Astrocyte (in vitro differentiated cells and primary cell): ENCODE results near the gene TUFM. TPM values are rescaled to one million over a fixed set of nuclear protein-coding genes. Genes with fewer than 3 reads are reported as not detected.

ENCODE experiments used
- DNase-seq: peaks from one replicate; pipeline ENCODE4 v3.0.0-alpha.2; 2010; ENCODE audit warnings: low read depth
- FAIRE-seq: peaks from 2 replicates; lab custom pipeline; 2011; peaks lifted over from hg19 to GRCh38; lab: Jason Lieb, UNC
- H2AFZ ChIP-seq: 2 replicates; pipeline ENCODE4 v1.6.0; 2012; ENCODE audit warnings: low read depth, low read length, inconsistent platforms
- H3K27ac ChIP-seq: 2 replicates; pipeline ENCODE4 v1.5.1; 2011; ENCODE audit warnings: low read depth, low read length, inconsistent platforms
- H3K27me3 ChIP-seq: 2 replicates; pipeline ENCODE4 v1.6.0; 2011; ENCODE audit warnings: low read length, inconsistent platforms; ENCODE audit not compliant: insufficient read depth
- H3K36me3 ChIP-seq: 2 replicates; pipeline ENCODE4 v1.5.1; 2011; ENCODE audit warnings: low read length, inconsistent platforms; ENCODE audit not compliant: insufficient read depth
- H3K4me1 ChIP-seq: 2 replicates; pipeline ENCODE4 v1.5.1; 2011; ENCODE audit warnings: low read length, inconsistent platforms; ENCODE audit not compliant: insufficient read depth
- H3K4me2 ChIP-seq: 2 replicates; pipeline ENCODE4 v1.6.0; 2012; ENCODE audit warnings: low read length, inconsistent platforms
- H3K4me3 ChIP-seq: 2 replicates; pipeline ENCODE4 v1.5.1; 2011; ENCODE audit warnings: low read depth, mild to moderate bottlenecking, low read length, inconsistent platforms; ENCODE audit not compliant: insufficient read depth
- H3K79me2 ChIP-seq: 2 replicates; pipeline ENCODE4 v1.6.0; 2012; ENCODE audit warnings: mild to moderate bottlenecking, low read length, inconsistent platforms; ENCODE audit not compliant: insufficient read depth
- H3K9ac ChIP-seq: 2 replicates; pipeline ENCODE4 v1.6.0; 2012; ENCODE audit warnings: mild to moderate bottlenecking, low read length, inconsistent platforms
- H3K9me3 ChIP-seq: 2 replicates; pipeline ENCODE4 v1.5.1; 2012; ENCODE audit warnings: low read depth, mild to moderate bottlenecking, low read length, inconsistent platforms; ENCODE audit not compliant: insufficient read depth
- H4K20me1 ChIP-seq: 2 replicates; pipeline ENCODE4 v1.6.0; 2012; ENCODE audit warnings: low read length, inconsistent platforms; ENCODE audit not compliant: insufficient read depth
- H3K27ac Mint-ChIP-seq: one replicate; pipeline ENCODE4 v1.8.0; 2021; ENCODE audit warnings: mild to moderate bottlenecking, mixed read lengths; ENCODE audit not compliant: unreplicated experiment
- H3K27me3 Mint-ChIP-seq: one replicate; pipeline ENCODE4 v1.8.0; 2021; ENCODE audit warnings: low read depth, mixed read lengths; ENCODE audit not compliant: unreplicated experiment
- H3K36me3 Mint-ChIP-seq: one replicate; pipeline ENCODE4 v1.8.0; 2021; ENCODE audit warnings: low read depth, mixed read lengths; ENCODE audit not compliant: unreplicated experiment
- H3K4me1 Mint-ChIP-seq: one replicate; pipeline ENCODE4 v1.8.0; 2021; ENCODE audit warnings: low read depth, mixed read lengths; ENCODE audit not compliant: unreplicated experiment
- H3K4me3 Mint-ChIP-seq: one replicate; pipeline ENCODE4 v1.8.0; 2021; ENCODE audit warnings: mild to moderate bottlenecking, moderate library complexity, mixed read lengths; ENCODE audit not compliant: unreplicated experiment
- H3K9me3 Mint-ChIP-seq: one replicate; pipeline ENCODE4 v1.8.0; 2021; ENCODE audit warnings: mild to moderate bottlenecking, mixed read lengths; ENCODE audit not compliant: unreplicated experiment
- CTCF ChIP-seq: IDR thresholded peaks from 2 replicates; pipeline ENCODE4 v1.5.1; 2011; ENCODE audit warnings: low read depth, mild to moderate bottlenecking, inconsistent platforms, low read length, moderate library complexity; ENCODE audit not compliant: insufficient read depth
- EZH2 ChIP-seq: IDR thresholded peaks from 2 replicates; pipeline ENCODE4 v1.6.1; 2012; ENCODE audit warnings: mild to moderate bottlenecking, low read length, inconsistent platforms; ENCODE audit not compliant: insufficient read depth
- total RNA-seq: library from RNA; stranded (reverse); gene quantifications from 2 replicates; pipeline ENCODE4 v1.2.1, GENCODE V29; 2021

The TUFM gene
- total RNA-seq, 1 donor from 2014 or later = 147 TPM

GRCh38 chr16:28829747-28830146 is 16.4 kb downstream of the TUFM start:
- no peaks in the 10 kb centered on the region for H3K9me3 ChIP-seq
- no peak overlapping the region for H3K9ac ChIP-seq
- H3K4me1 Mint-ChIP-seq = peaks cover 31% of the 10 kb centered on the region
- no peaks in the 10 kb centered on the region for H3K9me3 Mint-ChIP-seq
- H3K36me3 Mint-ChIP-seq = peaks cover 46% of the 10 kb centered on the region
- H3K27me3 ChIP-seq = no peaks in the 10 kb centered on the region
- peaks cover 97% of the 10 kb centered on the region for H4K20me1 ChIP-seq
- H2AFZ ChIP-seq = no peak overlapping the region
- no peak overlapping the region for H3K4me2 ChIP-seq
- H3K4me1 ChIP-seq = peaks cover 15% of the 10 kb centered on the region
- peak overlapping the region; percentile 27 for H3K4me3 Mint-ChIP-seq
- no peaks in the 10 kb centered on the region for H3K27me3 Mint-ChIP-seq
- no peak overlapping the region for H3K27ac Mint-ChIP-seq
- no peak overlapping the region for H3K27ac ChIP-seq
- H3K79me2 ChIP-seq = peaks cover 73% of the 10 kb centered on the region
- DNase-seq (no peak), FAIRE-seq (no peak)
- peaks cover 81% of the 10 kb centered on the region for H3K36me3 ChIP-seq
- TF ChIP-seq EZH2 = no peak
- TF ChIP-seq CTCF = no peak
- H3K4me3 ChIP-seq = no peak overlapping the region

GRCh38 chr16:28826141-28826540 is 20.0 kb downstream of the TUFM start:
- Mint-ChIP-seq H3K4me3 (peak overlapping the region; percentile 93), H3K9me3 (no peaks in the 10 kb centered on the region), H3K27me3 (no peaks in the 10 kb centered on the region), H3K4me1 (peaks cover 31% of the 10 kb centered on the region), H3K27ac (no peak overlapping the region), H3K36me3 (peaks cover 26% of the 10 kb centered on the region)
- Histone ChIP-seq H3K27me3 (no peaks in the 10 kb centered on the region), H3K27ac (no peak overlapping the region), H3K79me2 (peaks cover 83% of the 10 kb centered on the region), H3K9me3 (no peaks in the 10 kb centered on the region), H3K9ac (peak overlapping the region; percentile 34), H3K36me3 (peaks cover 53% of the 10 kb centered on the region), H4K20me1 (peaks cover 67% of the 10 kb centered on the region), H3K4me2 (peak overlapping the region; percentile 69), H3K4me3 (no peak overlapping the region), H2AFZ (no peak overlapping the region), H3K4me1 (peaks cover 28% of the 10 kb centered on the region)
- TF ChIP-seq EZH2 (no peak), CTCF (peak; percentile 15)
- FAIRE-seq (no peak), DNase-seq (no peak)

- H3K36me3 Mint-ChIP-seq = peaks cover 27% of the 10 kb centered on the region
- H3K36me3 ChIP-seq = peaks cover 38% of the 10 kb centered on the region
- no peak for FAIRE-seq
- peak overlapping the region; percentile 93 for H3K4me3 Mint-ChIP-seq
- peaks cover 71% of the 10 kb centered on the region for H3K79me2 ChIP-seq
- no peaks in the 10 kb centered on the region for H3K9me3 ChIP-seq
- H3K4me2 ChIP-seq = peak overlapping the region; percentile 98
- H3K27me3 Mint-ChIP-seq = no peaks in the 10 kb centered on the region
- peak overlapping the region; percentile 96 for H3K27ac ChIP-seq
- peaks cover 28% of the 10 kb centered on the region for H3K4me1 ChIP-seq
- H4K20me1 ChIP-seq = peaks cover 52% of the 10 kb centered on the region
- H3K9ac ChIP-seq = peak overlapping the region; percentile 98
- peak overlapping the region; percentile 98 for H3K4me3 ChIP-seq
- no peaks in the 10 kb centered on the region for H3K9me3 Mint-ChIP-seq
- TF ChIP-seq EZH2 (no peak), CTCF (no peak)
- H3K4me1 Mint-ChIP-seq = peaks cover 29% of the 10 kb centered on the region
- peak overlapping the region; percentile 87 for H2AFZ ChIP-seq
- peak overlapping the region; percentile 97 for H3K27ac Mint-ChIP-seq
- no peak for DNase-seq
- no peaks in the 10 kb centered on the region for H3K27me3 ChIP-seq
Measured at GRCh38 chr16:28824717-28824973, 21.5 kb downstream of the TUFM start.
